HG03439 (cell line): ENCODE data around the gene AKAP1.

ENCODE experiments used
- ATAC-seq: cut with Tn5 transposase; IDR thresholded peaks from one replicate; pipeline ENCODE4 v1.9.1; 2021; ENCODE audit warnings: mild to moderate bottlenecking, moderate library complexity; ENCODE audit not compliant: unreplicated experiment

AKAP1 gene

DNA sequence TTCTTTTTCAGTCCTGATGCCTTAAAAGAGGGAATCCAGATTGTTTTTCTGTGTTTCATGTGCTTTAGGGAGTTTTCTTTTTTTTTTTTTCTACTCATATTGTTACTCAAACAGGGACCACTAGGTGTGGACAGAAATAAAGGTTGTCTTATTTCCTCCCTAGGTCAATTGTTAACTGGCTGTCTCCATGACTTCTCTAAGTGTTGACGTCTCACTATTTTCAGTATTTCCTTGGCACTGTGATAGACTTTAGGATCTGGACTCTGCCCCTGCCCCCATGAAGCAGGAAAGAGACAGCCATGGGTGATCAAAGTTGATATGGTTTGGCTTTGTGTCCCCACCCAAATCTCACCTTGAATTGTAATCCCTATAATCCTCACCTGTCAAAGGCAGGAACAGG is 73.7 kb downstream of the AKAP1 start:
- no peak for ATAC-seq

GRCh38 chr17:57160624-57161023 is 75.6 kb downstream of the AKAP1 start:
- ATAC-seq = no peak

DNA sequence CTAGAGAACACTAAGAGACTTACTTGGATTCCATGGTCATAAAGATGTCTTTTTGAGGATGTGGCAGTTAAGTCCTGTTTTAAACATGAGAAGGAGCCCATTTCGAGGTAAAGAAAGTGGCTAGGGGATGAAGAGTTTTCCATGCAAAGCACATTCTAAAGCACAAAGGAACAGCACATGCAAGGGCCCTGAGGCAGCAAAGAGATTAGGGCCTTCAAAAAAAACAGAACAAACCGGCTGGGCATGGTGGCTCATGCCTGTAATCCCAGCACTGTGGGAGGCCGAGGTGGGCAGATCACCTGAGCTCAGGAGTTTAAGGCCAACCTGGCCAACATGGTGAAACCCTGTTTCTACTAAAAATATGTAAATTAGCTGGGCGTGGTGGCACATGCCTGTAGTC is 79.8 kb downstream of the AKAP1 start:
- no peak for ATAC-seq

DNA sequence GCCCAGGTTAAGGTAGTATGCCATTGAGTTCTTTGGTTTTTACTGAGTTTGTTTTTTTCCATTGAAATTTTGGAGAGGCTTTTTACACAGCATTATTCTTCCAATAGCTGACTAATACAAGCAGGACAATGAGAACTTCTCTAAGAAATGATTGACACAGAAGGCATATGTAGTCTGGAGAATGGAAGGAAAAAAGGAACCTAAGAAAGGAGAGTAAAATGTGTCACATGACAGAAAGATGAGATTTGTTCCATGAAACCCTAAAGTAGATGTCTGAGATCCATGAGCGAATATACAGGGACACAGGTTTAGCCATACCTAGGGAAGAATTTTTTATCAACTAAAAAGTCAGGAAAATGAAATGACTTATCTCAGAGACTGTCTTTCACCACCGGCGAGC is 80.7 kb downstream of the AKAP1 start:
- no peak for ATAC-seq

DNA sequence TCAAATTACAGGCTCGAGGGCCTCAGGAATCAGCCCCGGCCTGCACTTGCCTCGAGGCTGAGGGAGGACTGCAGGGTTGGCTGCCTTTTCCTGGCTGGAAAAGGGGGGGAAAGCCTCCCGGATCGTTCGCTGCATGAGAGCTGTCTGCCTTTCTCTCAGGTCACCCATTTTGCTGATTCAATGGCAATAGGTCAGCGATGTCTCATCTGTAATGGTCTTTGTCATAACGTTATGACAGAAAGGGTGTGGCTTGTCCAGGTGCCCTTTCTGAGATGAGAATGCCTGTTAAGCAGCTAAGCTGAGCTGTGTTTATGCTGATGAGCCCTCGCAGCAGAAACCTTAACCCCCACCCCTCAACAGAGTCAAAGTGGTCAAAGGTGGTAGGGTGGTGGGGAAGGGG is 81.8 kb downstream of the AKAP1 start:
- no peak for ATAC-seq

GRCh38 chr17:57168695-57169094 is 83.6 kb downstream of the AKAP1 start:
- no peak for ATAC-seq

GRCh38 chr17:57170866-57171265 is 85.8 kb downstream of the AKAP1 start:
- ATAC-seq = no peak
